Endometrial microvascular endothelial cells (primary cell): ENCODE results near the gene MASTL. TPM values are rescaled to one million over a fixed set of nuclear protein-coding genes. Genes with fewer than 3 reads are reported as not detected.

Experiments used
- in situ Hi-C: cut with HindIII; loops from 2 replicates; pipeline ENCODE4 v1.10.0; 2017; ENCODE audit warnings: low sequenced_read_pairs, low pct_unique_long_range_greater_than_20kb; ENCODE audit errors: inconsistent ontology term
- total RNA-seq: library from RNA; depleted of rRNA; stranded (reverse); fragments of >200 nt; gene quantifications from one replicate; pipeline ENCODE4 v1.2.3, GENCODE V29; 2015; ENCODE audit errors: inconsistent ontology term

The MASTL gene
- total RNA-seq, 1 donor from 2014 or later: 16.4 TPM

DNA sequence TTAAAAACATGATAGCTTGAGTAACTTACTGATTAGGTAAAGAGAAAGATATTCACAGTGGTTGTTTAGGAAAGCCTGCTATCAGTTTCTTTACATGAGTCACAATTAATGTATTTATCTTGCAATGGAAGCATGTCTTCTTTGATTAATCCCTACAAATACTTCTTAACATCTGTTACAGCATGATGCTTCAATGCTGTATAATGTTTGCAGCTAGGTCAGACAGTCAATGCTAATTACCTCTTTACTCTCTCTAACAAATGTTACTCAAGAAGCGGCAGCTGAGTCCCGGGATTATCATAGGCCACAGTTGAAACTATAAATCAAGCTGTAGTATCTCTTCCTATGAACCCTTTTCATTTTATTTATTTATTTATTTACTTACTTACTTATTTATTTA, 52.2 kb downstream of the MASTL start:
- in situ Hi-C loops: no loop called here

DNA sequence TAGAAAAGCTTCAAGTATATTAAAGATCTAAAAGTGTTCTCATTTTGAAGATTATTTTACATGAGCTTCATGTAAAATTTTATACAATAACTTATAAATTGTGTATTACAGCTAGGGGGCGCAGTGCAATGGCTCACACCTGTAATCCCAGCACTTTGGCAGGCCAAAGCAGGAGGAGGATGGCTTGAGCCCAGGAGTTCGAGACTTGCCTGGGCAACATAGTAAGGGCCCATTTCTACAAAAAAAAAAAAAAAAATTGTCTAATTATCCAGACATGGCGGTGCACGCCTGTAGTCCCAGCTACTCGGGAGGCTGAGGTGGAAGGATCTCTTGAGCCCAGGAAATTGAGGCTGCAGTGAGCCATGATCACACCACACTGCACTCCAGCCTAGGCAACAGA, 68.8 kb downstream of the MASTL start:
- in situ Hi-C loops: no loop called here

DNA sequence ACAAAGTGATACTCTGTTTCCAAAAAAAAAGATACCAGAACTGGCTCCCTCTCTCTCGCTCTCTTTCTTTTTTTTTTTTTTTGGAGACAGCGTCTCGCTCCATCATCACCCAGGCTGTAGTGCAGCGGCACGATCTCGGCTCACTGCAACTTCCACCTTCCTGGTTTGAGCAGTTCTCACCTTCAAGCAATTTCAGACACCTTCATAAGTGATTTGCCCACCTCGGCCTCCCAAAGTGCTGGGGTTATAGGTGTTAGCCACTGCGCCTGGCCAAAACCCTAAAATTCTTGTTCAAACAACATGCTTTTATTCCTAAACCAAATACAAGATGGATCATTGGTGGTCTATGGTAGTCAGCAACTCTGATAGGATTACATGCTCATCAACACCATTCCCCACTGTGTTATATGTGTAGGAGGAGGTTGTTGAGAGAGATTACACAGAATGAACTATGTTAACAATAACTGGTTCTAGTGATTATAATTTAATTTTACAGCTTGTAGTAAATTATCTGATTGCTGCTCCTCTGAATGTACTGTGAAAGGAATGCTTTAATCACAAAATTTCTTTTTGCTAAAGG, 69.9 kb downstream of the MASTL start:
- in situ Hi-C loops: no loop called here

DNA sequence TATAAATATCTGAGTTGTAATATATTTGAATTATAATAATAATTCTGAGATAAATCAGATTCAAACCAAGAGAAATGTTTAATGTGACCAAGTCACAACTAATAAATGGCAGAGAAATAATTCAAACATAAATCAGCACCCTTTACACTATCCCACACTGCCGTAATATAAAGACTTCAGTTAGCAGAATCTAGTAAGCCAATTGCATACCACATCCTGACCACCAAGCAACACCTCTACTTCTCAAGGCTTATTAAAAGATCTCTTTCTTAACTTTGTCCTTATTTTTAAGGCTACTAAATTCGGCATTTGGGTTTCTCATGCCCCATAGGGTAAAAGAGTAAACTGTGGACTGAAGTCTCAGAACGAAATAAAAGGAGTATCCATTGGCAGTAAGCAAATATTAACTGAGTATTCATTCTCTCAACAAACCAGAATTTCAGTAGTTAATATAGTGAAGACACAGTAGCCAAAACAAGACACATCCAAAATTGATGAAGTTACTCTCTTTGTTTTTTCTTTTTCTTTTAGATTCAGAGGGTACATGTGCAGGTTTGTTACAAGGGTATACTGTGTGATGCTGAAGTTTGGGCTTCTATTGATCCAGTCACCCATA, 70.6 kb downstream of the MASTL start:
- in situ Hi-C loops: no loop called here

DNA sequence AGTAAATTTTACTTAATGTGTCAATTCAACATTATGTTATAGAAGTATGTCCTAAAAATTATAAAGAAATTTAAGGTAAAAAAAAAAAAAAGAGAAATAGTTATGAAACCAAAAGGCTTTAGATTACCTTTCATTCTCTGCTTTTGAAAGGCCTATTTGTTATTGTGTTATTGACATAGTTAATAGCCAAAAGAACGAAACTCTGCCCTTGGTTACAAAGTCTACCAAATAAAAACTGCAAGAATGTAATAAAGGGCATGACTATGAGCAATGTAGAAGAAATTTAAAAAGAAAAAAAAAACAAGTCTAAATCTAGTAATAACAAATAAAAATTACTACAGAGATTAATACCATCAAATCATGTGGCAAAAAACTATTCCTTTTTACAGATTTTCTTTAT, 74.9 kb downstream of the MASTL start:
- in situ Hi-C loops: no loop called here

DNA sequence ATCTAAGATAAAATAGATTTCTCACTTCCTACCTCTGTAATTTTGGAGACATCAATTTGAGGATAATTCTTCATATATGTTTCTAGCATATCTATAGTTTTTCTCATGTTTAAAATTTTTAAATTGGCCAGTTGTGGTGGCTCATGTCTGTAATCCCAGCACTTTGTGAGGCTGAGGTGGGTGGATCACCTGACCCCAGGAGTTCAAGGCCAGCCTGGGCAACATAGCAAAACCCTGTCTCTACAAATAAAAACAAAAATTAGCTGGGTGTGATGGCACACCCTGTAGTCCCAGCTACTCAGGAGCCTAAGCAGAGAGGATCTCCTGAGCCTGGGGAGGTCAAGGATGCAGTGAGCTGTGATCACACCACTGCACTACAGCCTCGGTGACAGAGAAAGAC, 80.6 kb downstream of the MASTL start:
- in situ Hi-C loops: no loop called here

Other genes starting within 250 kb of the MASTL start
- gene ANKRD26, start 54.9 kb upstream of the MASTL start, total RNA-seq: 4.0 TPM
- gene YME1L1, start 968 bp upstream of the MASTL start, total RNA-seq: 103 TPM
- 20.6 TPM for gene ACBD5, start 85.4 kb downstream of the MASTL start, total RNA-seq